A204.1 (cell line): ENCODE data around the gene SCMH1.

Source experiments
- FAIRE-seq: peaks from 2 replicates; lab custom pipeline; 2012; peaks lifted over from hg19 to GRCh38; lab: Jason Lieb, UNC

Gene SCMH1

DNA sequence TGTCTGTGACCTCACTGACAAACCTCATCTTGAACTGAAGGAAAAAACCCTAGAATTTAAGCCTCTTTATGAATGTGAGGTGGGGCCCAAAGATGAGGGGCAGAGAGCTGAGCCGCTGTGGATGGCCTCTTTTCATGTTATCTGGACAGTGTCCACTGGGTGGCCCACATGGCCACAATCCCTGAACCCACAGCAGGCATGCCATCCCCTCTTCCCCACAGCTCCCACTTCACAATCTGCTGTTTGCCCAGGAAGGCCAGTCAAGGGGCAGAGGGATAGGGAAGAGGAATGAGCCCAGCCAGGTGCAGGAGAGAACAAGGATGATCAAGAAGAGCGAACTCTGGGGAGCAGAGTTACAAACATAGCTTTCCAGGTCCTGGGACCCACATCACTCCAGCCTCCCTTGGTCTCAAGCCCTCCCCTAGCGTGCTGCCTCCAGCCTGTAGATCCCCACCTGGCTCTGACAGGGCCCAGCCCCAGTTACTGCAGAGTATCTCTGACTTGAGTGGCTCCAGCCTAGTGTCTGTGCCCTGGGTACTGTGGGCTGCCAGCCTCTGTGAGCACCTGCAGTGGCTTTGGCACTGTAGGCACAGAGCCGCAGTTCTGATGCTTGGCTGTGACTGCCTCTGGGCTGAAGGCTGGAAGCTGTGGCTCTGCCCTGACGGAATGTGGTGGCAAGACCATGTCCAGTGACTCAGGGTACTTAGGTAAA is 218.7 kb downstream of the SCMH1 start:
- no peak for FAIRE-seq

DNA sequence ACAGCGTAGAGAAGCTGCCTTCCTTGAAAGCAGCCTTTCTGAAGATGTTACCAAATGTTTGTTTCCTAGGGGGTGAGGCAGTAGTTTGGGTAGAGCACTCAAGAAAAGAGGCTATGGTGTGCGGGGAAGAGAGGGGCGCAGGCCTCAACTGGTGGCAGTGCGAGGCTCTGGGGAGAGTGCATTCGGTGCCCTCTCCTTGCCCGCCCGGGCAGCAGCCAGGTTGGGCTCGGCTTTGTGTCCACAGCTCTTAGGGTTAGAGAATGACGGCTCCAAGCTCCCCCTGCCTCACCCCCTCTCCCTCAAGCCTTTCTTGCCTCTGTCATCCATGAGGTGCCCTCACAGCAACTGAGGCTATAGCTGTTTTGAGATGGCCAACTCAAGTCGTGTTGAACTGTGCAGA is 219.7 kb downstream of the SCMH1 start:
- no peak for FAIRE-seq

DNA sequence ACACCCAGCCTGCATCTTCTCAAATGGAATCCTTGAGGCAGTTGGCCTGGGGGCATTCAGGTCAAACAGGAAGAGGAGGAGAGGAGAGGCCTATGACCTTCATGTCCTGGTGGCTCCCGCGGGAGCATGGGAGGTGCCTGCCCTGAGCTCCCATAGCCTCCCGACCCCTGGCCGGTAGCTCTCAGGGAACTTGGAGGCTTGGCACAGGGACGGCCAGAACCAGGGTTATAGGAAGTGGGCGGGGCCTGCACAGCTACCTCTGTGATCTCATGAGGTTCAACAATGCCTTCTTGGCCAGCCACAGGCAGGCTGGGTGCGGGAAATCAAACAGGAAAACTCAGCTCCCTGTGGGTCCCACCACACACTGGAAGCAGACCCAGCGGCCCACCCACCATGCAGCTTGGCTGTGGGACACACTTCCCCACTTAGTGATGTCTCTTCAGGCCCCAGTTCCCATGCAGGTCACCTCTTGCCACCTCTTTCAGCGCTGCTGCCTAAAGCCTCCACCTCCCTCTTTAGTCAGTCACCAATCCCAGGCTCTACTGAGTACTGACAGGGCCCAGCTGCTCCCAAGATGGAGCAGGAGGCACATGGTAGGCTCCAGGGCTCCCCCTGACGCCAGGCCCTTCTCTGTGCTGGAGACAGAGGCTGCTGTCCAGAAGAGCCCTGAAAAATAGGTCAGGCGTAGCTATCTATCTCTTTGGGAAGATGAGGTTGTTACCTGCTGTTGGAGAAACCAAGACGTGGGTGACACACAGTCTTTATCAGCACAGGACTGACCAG is 220.4 kb downstream of the SCMH1 start, which contains the start of gene SLFNL1:
TSS of gene SLFNL1 (minus strand) at position 200 of the 783 bp plus-strand sequence. CDS start 1,065 bp downstream, outside the sequence.
- FAIRE-seq, result no peak

DNA sequence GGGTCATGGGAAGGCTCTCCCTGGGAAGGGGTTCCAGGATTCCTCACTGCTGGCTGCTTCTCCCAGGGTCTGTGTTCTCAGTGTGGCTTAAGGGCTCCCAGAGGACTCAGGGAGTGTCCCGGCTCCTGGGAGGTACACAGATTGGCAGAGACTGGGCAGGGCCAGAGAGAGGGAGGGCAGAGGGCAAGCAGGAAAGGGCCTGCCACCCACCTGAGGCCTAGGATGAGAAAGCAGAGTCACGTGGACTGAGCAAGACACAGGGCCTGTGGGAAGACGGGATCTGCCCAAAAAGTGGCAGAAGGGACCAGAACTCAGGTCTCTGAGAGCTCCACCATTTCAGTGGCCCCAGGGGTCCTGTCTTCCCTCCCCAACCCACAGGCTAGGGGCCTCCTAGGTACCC is 221.5 kb downstream of the SCMH1 start:
- no peak for FAIRE-seq

DNA sequence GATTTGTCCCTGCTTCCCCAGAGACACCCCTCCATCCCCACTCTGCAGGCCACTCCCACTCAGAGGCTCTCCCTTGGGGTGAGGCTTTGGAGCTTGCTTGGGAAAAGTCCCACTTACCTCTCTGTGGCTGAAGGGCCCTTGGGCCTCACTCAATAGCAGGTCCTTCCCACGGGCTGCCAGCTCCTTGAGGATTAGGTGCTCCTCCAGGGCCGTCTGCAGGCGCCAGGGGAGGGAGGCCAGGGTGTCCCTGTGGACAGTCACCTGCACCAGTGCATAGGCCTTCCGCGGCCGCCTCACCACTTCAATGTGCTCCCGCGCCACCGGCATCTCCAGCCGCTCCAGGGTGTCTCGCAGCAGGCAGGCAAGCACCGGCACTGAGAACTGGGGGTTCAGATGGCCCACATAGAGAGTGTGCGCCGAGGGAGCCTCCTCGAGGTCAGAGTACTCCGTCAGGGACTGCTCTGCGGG is 222.0 kb downstream of the SCMH1 start:
- no peak for FAIRE-seq

DNA sequence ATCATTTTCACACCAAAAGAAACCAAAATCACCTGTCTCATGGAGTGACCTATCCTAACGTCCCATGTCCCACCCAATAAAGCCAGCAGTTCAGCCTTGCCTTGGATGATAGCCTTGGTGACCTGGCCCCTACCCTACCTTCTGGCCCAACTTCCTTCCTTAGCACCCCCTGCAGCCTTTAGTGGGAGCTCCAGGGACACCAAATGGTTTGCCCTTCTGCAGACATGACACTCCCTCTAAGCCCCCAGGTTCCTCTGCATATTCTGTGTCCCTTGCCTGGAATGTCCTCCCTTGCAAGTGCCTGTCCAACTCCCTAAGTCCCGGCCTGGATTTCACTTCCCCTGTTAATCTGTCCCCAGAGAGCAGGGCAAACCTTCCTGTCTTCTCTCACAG is 222.8 kb downstream of the SCMH1 start:
- no peak for FAIRE-seq

DNA sequence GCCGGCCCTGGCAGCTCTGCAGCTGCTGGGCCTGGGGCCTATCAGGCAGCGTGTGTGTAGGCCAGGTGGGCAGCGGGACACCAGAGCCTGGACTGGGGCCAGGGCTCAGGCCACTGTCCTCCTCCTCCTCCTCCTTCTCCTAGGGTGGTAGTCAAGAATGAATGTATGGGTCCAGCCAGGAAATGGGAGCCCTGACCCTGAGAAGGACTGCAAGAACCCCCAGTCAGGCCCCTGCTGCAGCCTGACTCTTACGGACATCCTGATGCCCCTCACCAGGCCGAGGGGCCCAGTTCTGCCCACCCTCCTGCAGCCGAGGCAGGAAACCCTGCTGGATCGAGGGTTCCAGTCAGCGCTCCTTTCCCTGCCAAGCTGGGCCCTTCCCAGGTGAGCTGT is 224.1 kb downstream of the SCMH1 start:
- no peak for FAIRE-seq

DNA sequence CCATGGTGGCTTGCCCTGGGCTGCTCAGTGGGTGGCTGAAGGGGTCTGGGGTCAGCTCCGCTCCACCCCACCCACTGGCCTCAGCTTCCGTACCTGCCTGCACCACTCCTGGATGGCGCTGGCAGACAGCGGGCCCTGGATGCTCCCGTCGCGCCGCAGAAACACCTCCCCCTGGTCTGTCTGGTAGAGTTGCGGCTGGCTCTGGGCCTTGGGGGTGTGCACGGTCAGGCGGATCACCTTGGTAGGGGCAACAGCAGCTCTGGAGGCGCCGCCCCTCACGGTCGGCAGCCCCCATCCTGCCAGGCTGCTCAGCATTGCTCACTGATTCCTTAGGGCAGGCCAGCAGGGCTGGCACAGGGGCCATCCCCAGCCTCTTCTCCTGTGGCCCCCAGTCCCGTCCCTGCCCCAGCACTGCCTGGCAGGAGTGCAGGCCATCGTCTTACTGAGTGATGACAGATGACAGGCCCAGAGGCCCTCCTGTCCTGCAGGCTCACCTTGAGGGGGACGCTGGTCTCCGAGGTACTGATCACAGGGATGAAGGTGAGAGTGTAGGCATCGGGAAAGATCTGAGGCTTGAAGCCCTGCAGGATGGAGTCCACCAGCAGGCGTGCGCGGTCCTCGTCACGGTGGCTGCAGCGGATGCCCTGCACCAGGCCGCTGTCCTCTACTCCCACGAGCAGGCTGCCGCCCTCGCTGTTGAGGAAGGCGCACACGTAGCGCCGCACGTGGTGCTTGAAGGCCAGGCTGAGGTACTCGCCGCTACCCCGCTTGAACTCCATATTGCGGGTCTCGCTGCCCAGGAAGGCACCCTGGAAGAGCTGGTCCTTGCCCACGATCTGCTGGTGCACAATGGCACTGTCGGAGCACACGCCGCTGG is 224.7 kb downstream of the SCMH1 start:
- no peak for FAIRE-seq

DNA sequence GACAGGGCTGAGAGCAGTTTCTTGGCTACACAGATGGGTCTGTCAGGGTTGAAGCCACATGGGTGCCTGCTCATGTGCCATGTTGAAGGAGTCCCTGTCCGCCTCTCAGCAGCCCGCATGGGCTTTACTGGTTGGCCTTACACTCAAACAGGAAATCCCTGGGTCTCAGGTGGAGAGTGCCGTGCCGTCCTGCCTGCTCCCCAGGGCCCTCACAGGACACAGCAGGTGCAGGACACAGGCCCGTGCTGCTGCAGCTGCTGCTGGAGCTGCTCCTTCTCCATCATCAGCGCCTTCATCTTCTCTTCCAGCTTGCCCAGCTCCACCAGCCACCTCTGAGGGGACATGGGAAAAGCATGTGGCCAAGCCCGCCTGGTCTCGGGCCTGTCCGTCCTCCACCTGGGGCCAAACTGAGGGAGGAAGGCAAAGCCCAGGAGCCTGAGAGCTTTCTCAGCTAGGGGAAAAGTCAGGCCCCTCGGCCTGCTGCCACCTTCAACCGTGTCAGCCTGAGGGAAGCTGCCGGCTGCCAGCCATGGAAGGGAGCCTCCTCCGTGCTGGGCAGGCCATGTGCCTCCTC is 226.1 kb downstream of the SCMH1 start:
- FAIRE-seq, result no peak

DNA sequence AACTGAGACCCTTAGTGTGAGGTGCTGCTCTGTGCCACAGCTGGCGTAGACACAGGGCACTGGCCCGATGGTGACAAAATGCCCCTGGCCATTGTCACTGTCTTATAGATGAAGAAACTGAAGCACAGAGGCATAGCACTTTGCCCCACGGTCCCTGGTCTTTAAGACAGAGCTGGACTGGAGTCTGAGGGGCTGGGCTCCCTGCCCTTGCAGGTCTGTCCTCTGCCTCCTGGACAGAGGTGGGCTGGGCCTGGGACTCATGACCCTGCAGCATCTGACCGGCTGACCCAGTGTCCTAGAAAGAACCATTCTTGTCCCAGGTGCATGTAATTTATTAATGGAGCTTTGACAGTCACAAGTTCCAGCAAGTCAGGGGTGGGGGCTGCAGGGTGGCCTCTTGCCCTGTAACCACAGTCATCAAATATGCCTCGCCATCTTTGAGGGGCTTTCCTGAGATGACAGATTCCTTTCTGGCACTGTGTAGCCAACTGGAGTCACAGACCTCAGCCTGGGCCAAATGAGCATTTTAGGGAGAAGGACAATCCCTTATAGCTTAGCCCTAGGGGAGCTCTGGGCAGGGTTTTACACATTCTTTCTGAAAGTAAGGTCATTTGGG is 226.7 kb downstream of the SCMH1 start:
- FAIRE-seq, result no peak

DNA sequence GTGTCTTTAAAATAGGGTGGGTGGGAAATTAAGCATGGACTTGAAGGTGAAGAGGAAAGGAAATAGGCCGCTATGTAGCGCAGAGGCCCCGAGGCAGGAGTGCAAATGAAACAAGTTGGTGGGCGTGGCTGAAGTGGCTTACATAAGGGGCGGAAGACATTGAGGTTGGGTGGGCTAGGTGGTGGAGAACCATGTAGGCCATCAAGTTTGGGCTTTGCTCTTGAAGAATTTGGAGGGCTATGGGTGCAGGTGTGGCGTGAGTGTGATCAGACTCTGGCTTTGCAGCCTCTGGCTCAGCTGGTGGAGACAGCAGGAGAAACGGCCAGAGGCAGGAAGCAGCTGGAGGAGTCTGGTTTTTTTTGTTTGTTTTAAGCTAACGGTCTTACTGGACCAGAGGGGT is 227.2 kb downstream of the SCMH1 start:
- FAIRE-seq, result no peak

DNA sequence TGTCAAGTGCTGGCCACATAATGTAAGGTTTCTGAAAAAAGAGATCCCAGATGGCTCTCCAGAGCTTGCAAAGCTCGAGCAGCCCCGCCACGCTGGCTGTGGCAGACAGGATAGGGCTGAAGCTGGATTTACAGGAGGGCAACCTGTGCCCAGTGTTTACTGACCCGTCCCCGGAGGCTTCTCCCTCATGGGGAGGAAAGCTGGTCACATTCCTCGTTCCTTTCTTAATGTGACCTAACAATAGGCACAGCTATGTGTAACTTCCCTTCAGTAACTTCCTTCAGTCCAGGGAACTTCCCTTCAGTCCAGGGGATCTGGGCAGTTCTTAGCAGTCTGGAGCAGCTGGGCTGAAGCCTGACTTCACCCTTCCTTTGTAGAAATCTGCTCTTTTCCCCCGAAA is 228.3 kb downstream of the SCMH1 start:
- no peak for FAIRE-seq

DNA sequence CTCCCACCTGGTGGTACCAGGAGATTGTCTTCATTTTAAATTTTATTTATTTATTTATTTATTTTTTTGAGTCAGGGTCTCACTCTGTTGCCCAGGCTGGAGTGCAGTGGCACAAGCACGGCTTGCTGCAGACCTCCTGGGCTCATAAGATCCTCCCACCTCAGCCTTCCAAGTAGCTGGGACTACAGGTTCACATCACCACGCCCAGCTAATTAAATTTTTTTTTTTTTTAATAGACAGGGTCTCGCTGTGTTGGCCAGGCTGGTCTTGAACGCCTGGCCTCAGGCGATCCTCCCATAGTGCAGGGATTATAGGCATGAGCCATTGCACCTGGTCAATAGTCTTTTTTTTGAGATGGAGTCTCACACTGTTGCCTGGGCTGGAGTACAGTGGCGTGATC is 229.1 kb downstream of the SCMH1 start:
- no peak for FAIRE-seq

DNA sequence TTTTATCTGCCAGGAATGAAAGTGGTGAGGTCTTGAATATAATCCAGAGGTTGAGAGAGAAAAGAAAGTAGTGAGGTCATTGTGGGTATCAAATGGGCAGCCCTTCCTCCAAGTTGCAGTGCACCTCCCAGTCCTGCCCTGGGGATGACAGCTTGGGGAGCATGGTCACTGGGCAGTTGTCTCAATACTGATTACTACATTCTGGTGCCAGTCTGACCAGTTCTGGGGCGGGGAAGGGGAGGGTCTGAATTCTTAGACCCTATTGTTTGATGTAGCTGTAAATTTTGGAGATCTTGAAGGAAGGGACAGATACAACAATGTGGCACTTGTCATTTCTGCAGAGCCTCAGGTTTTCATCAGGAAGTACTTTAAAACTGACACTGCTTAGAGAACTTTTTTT is 231.8 kb downstream of the SCMH1 start:
- no peak for FAIRE-seq

DNA sequence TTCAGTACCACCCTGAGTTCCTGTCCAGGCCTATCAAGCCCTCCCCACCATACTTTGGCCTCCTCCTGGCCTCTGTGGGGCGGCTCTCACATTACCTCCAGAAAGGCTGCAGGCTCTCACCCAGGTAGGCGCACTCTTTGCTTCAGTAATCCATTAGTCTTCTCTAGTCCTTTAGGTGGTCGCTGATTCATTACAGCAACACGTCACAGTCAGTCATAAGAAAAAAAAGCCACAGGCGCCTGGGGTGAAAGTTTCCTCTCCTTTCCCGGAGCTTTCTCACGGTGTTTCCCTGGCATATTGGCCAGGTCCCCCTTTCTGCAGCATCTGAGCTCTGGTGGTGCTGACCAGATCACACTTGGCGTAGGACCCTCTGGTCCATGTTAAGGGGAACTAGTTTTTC is 232.6 kb downstream of the SCMH1 start:
- FAIRE-seq, result no peak

DNA sequence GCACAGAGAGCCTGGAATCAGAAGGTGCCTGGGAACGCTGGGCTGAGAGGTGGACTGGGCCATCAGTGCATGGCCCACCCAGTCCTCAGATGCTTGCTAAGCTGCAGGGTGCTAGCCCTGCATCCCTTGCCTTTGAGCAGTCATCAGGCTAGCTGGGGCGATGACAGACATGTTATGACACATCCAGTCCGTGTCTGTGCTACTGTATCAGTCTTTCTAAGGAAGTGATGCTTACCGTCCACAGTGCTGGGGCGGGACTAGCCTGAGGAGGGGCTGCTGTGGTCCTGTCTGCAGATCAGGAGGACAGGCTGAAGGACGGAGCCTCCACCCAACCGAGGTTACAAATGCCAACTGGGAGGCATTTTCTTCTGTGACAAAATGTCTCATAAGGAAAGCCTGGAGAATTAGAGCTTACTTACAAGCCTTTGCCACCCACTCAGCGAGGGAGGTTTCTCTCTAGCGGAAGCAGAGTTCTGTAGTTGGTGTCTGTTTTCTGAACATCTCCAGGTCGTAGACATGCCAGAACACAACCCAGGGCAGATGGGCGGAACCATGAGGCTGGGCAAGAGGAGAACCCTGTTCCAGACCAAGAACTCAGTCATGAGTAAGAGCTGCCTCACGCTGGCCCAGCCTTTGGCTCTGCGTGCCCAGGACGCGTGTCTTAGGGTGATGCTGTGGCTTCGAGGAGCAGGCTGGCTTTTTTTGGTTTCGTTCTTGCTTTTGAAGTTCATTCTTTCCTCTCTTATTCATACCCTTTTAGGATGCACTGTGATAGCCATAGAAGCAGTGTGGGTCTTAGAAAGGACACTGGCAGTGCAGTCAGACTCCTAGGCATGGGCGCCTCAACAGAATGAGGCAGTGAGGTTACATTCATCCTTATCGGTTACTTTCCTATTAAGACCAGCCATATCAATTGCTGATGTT is 234.9 kb downstream of the SCMH1 start:
- no peak for FAIRE-seq

DNA sequence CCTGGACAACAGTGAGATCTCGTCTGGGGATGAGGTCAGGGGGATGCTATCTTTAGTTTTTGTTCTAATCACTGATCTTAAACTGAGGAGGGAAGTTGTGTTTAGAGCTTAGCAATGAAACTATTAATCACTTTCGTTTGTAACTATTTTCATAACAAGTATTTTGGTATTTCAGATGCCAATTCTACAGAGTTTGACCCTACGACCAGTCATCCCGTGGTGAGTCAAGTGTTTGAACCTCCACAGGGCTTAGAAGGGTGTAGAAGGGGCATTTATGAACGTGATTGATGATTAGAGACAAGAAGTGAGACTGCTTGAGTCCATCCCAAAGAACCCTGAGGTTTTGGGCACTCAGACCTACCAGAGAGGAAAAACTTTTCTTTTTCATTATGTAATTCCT is 236.2 kb downstream of the SCMH1 start:
- FAIRE-seq, result no peak

DNA sequence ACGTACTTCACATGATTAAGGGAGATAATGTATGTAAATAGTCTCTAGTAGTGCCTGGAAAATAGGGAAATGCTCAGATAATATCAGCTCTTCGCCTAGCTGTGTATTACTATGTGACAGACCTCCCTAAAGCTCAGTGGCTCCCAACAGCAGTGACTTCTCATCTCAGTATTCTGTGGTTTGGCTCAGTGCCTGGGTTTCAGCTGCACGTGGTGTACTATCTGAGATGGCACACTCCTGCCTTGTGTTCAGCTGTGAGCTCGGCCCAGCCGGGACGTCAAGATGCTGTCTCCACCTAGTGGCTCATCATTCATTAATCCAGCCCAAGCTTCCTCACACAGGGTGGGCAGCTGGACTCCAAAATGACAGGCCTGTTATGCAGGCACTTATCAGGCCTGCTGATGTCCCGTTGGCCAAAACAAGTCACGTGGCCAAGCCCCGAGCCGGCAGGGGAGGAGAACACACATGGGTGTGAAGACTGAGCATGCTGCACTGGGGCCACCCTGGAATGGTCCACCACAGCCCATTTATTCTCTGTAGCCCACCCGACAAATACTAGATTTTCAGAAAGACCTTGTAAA is 238.4 kb downstream of the SCMH1 start:
- FAIRE-seq, result no peak

DNA sequence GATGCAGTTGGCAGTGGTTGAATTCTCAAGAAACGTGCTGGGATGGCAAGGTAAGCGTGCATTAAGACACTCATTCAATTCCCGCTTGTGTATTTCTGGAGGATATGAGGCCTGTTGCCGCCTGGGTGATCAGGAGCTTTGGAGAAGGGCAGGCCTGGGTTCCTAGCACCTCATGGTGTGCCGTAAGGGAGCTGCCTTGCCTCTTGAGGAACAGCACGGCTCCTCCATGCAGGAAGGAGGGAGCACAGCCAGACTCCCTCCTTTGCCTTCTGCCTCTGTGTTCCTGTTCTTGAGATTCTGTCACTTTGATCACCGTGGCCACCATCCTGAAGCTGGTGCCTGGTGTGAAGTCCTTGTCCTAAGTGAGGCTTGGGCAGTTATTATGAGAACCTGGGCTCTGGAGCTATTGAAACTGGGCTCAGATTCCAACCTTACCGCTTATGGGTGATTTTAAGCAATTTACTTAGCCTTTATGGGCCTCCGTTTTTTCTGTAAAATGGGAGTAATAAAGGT is 238.9 kb downstream of the SCMH1 start:
- no peak for FAIRE-seq

DNA sequence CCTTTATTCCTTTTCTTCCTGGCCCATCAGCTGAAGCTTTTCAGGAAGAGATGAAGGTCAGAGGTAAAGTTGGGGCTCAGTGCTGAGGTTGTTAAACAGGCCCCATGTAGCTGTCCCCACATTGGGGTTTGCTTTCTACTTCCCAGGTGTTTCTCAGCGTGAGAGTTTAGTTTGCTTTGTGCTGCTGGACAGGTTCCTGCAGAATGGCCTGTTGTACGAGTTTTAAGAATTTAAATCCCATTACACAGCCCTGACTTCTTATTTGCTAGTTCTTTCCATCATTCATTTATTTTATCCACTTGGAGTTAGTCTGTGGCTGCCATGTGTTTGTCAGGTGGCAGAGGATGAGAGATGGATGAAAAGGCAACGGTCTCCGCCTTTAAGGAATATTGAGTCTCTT is 243.4 kb downstream of the SCMH1 start:
- FAIRE-seq, result no peak
